Measurements from ENCODE around the gene PABPN1.
"Not testable (repeated sequence)": the region's sequence is repeated elsewhere in the genome, so short reads cannot be mapped to it uniquely, and the experiment has no call there.

Gene PABPN1

GRCh38 chr14:23320584-23321571 is at the start of gene PABPN1:
Gene PABPN1, plus strand, starts transcription at chr14:23321457. Its CDS starts 13 bp downstream, at chr14:23321470.
- DNase-seq (ENCODE audit: low read depth), result peak; percentile 93

GRCh38 chr14:23275412-23275811 is 45.8 kb upstream of the PABPN1 start:
- no peak for DNase-seq (ENCODE audit: low read depth)

- DNase-seq (ENCODE audit: low read depth), result no peak
Measured at GRCh38 chr14:23277189-23277588, 44.1 kb upstream of the PABPN1 start.

- DNase-seq (ENCODE audit: low read depth), result not testable (repeated sequence)
Measured at GRCh38 chr14:23277928-23278327, 43.3 kb upstream of the PABPN1 start.

GRCh38 chr14:23281247-23281646 is 40.0 kb upstream of the PABPN1 start:
- no peak for DNase-seq (ENCODE audit: low read depth)

DNA sequence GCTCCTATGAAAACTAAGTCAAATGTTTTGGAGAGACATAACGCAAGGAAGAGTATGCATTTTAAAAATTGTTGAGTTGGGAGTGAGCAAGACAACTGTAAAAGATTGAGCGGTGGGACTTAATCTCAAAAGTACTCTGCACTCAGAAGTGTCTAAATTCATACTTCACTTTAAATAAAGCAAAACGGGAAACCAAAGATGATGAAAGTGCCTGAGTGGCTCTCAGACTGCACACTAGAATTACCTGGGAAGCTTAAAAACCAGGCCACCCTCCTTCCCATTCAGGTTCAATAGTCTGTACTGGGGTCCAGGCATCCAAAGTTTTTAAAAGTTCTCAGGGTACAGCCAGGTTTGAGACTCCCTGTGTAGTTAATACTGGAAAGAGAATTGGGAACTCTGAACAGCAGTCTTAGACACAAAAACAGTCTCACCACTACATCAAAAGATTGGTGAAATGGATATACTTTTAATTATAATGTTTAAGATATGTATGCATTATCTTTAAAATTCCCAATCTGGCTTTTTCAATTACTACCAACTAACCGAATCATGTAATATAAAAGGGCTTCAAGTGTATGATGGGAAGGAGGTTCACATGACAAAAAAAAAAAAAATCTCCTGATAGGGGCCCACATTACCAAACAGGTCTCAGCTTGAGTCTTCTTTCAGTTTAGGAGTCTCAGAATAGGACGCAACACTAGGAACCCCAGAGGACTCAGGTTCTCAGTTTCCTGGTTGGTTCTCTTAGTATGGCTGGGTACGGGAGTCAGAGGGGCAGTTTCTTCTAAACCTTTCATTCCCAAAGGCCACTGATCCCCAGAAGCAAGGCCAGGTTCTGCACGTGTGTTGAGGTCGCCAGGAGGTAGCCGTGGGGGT is 36.4 kb upstream of the PABPN1 start:
- no peak for DNase-seq (ENCODE audit: low read depth)

DNA sequence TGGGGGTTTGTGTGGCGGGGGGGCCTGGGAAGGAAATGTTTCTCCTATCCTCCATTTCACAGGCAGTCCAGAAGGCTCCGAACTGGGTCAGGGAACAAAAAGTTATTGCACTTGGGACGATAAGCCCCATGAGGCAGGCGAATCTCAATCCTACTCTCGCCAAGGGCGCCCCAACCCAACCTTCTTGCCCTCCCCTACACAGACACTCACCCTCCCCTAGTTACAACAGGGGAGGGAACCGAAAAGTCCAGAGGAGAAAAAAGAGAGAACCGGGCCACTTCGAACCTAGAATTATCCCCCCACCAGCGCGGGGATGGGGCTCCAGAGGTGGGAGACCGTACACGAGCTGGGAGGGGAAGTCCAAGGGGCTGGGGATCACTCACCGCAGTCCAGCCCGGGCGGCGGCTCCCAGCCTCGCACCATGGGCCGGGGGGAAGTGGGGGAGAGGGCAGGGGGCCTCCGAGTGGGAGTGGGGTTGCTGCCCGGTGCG is 35.7 kb upstream of the PABPN1 start:
- no peak for DNase-seq (ENCODE audit: low read depth)

GRCh38 chr14:23286020-23286901 is 35.0 kb upstream of the PABPN1 start, which contains the start of gene HOMEZ:
Gene HOMEZ, minus strand, starts transcription at chr14:23286132. Its CDS starts 180 bp downstream, at chr14:23285952.
- DNase-seq (ENCODE audit: low read depth), result peak; percentile 96

DNA sequence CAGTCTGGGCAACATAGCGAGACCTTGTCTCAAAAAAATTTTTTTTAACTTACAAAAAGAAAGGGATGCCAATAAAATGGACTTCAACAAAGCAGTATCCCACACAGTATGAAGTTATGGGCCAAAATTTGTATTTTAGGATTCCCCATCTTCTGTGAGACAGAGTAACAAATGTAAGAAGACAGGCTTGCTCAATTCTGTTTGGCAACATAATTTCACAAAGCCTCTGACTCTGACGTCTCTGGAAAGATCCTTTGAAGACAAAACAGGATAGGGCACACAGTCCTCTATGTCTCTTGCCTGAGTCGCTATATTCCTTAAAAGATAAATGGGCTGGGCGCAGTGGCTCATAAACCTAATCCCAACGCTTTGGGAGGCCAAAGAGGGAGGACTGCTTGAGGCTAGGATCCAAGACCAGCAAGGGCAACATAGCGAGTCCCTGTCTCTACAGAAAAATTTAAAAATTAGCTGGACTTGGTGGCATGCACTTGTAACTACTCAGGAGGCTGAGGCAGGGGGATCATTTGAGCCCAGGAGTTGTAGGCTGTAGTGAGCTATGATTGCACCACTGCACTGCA is 34.3 kb upstream of the PABPN1 start:
- no peak for DNase-seq (ENCODE audit: low read depth)

DNA sequence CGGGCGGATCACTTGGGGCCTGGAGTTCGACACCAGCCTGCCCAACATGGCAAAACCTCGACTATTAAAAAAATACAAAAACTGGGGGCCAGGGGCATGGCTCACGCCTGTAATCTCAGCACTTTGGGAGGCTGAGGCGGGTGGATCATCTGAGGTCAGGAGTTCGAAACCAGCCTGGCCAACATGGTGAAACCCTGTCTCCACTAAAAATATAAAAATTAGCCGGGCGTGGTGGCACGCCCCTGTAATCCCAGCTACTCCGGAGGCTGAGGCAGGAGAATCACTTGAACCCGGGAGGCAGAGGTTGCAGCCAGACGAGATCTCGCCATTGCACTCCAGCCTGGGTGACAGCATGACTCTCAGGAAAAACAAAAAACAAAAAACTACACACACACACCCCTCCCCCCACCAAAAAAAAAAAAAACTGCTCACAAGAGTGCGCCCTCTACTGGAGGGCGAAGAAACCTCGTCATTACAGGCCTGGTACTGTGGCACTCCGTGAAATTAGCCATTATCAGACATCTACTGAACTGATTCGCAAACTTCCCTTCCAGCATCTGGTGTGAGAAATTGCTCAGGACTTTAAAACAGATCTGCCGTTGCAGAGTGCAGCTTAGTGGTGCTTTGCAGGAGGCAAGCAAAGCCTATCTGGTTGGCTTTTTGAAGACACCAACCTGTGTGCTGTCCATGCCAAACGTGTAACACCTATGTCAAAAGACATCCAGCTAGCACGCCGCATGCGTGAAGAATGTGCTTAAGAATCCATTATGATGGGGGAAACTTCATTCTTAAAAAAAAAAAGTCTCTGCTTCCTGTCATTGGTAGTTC is 26.3 kb upstream of the PABPN1 start:
- peak; percentile 20 for DNase-seq (ENCODE audit: low read depth)

- no peak for DNase-seq (ENCODE audit: low read depth)
Measured at GRCh38 chr14:23296012-23296777, 25.1 kb upstream of the PABPN1 start.

- DNase-seq (ENCODE audit: low read depth), result no peak
Measured at GRCh38 chr14:23297096-23297495, 24.2 kb upstream of the PABPN1 start.

DNA sequence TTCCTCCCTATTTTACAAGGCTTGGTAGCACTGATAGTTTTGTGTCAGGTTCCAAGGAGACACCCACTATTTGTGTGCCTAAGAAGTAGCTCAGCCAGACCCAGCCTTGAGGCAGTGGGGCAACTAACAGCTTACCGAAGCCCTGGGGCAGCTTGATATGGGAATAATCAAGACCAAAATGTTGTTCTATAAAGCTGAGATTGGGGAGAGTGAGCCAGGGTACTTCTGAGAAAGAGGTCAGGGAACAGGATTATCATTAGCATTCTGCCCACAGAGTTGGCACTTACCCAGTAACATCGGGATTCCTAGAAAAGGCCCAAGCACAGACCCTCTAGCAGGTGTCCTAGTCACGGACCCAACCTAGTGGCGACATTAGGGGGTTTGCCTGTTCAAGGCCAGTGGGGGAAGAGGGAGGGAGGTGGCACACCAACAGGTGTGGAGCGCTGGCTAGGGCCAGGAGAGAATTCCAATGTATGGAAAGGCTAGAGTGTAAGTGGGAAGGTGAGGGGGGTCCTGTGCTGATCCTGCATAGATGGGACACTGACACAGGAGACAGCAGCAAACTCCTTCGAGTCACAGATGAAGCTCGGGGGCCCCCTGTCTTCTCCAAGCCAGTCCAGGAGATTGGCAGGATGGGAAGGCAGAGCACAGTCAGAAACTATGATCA is 23.5 kb upstream of the PABPN1 start:
- no peak for DNase-seq (ENCODE audit: low read depth)

DNA sequence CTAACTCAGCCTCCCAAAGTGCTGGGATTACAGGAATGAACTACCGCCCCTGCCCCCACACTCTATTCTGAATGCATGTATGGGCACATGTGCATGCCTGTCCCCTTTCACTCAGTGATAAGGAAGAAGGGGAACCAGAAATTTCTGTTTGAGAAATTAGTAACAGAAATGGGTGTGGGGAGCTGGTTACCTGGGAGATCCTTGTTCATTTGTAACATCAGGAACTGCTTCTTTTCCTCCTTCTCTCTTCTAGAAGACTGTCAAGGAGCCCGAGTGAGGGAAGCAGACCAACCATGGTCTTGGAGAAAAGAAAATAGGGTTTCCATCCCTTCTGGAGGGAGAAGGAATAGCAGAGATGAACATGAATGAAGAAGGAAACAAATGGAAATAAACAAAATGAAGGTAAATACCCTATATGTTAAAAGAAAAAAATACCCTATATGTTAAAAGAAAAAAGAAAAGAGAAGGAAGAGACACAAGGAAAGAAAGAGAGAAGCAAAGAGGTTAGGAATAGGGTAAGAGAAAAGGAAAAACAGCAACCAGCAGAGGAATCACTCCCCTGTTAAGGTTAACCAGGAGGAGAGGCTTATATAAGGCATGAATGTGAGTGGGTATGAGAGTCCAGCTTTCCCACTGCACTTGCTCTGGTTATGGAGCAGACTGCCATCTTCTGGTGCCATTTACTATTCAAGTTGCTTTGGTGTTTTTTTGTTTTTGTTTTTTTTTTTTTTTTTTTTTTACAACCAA is 21.9 kb upstream of the PABPN1 start:
- no peak for DNase-seq (ENCODE audit: low read depth)

GRCh38 chr14:23299986-23300686 is 21.1 kb upstream of the PABPN1 start:
- no peak for DNase-seq (ENCODE audit: low read depth)

DNA sequence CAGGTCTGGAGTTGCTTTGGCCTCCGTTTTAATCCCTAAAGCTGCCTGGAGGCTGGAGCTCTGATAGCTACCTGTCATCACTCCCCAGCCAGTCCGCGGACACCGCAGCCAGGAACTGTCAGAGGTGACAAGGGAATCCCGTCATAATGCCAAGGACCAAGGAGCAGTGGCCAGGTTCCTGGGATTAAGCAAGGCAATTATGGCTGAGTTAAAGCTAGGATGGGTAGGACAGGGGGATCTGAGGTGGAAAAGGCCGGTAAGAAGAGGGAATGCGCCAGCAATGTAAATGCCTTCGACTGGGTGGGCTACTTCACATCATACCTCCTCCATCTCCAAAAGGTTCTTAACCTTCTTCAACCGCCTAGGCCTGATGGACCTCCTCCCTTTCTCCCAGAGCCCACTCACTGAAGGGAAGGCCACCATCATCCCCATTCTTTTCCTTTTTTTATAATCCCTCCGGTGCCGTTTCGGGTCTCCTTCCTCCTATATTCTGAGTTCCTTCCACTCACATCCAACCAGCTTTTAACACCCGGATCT is 20.5 kb upstream of the PABPN1 start:
- no peak for DNase-seq (ENCODE audit: low read depth)

All from activated T-helper 1 cell treated with Interleukin-2 at 50 U/mL for 16 hours (primary cell).